CD4-positive, CD25-positive, alpha-beta regulatory T cell (primary cell): ENCODE data around the gene GCN1. TPM values are rescaled to one million over a fixed set of nuclear protein-coding genes. Genes with fewer than 3 reads are reported as not detected.
A peak's percentile ranks its signal among the peaks of the same experiment; 100 is the strongest.

Experiments
- ATAC-seq, 2 donors: fragments of 150-1000 bp; cut with Tn5 transposase; one replicate each; pipeline ENCODE4 v1.10.0; 2021; ENCODE audit warnings: low read depth in 2 of 2, moderate number of reproducible peaks in 2 of 2, moderate library complexity in 1 of 2
- DNase-seq, 3 donors: peaks; one replicate each; pipeline versions ENCODE4 v3.0.0 to v3.0.0-alpha.2; 2012 to 2022; ENCODE audit warnings: mixed read lengths in 1 of 3
- H3K27ac ChIP-seq: one replicate; pipeline ENCODE4 v1.7.0; 2013; ENCODE audit warnings: mild to moderate bottlenecking, low read length; ENCODE audit not compliant: insufficient read depth, poor library complexity, severe bottlenecking
- H3K27me3 ChIP-seq: one replicate; pipeline ENCODE4 v1.7.0; 2013; ENCODE audit warnings: low read length; ENCODE audit not compliant: control insufficient read depth, insufficient read depth
- H3K36me3 ChIP-seq: one replicate; pipeline ENCODE4 v1.7.0; 2013; ENCODE audit warnings: mild to moderate bottlenecking, low read length, moderate library complexity; ENCODE audit not compliant: control insufficient read depth, insufficient read depth
- H3K4me1 ChIP-seq: 2 replicates; pipeline ENCODE4 v1.7.0; 2013; ENCODE audit warnings: mild to moderate bottlenecking, low read length; ENCODE audit not compliant: insufficient read depth, control insufficient read depth, poor library complexity, severe bottlenecking
- H3K4me3 ChIP-seq: one replicate; pipeline ENCODE4 v1.7.0; 2013; ENCODE audit warnings: low read depth, mild to moderate bottlenecking, low read length, moderate library complexity
- H3K9me3 ChIP-seq, 2 experiments: 1 replicate in 1 of 2; 2 replicates in 1 of 2; pipeline ENCODE4 v1.7.0; 2013; ENCODE audit warnings: low read length in 2 of 2, mild to moderate bottlenecking in 1 of 2, moderate library complexity in 1 of 2; ENCODE audit not compliant: control insufficient read depth in 2 of 2
- H3K27ac Mint-ChIP-seq, 3 donors: one replicate each; pipeline ENCODE4 v1.8.0; 2020 to 2022; ENCODE audit warnings: mild to moderate bottlenecking in 3 of 3, mixed read lengths in 3 of 3, moderate library complexity in 2 of 3
- H3K27me3 Mint-ChIP-seq: one replicate; pipeline ENCODE4 v1.8.0; 2022; ENCODE audit warnings: mild to moderate bottlenecking, mixed read lengths
- H3K36me3 Mint-ChIP-seq: one replicate; pipeline ENCODE4 v1.8.0; 2020; ENCODE audit warnings: mixed read lengths
- H3K4me1 Mint-ChIP-seq, 4 donors: one replicate each; pipeline ENCODE4 v1.8.0; 2020 to 2022; ENCODE audit warnings: mixed read lengths in 4 of 4, mild to moderate bottlenecking in 1 of 4
- H3K4me3 Mint-ChIP-seq, 4 donors: one replicate each; pipeline ENCODE4 v1.8.0; 2020 to 2022; ENCODE audit warnings: mild to moderate bottlenecking in 4 of 4, mixed read lengths in 4 of 4, moderate library complexity in 3 of 4
- H3K9me3 Mint-ChIP-seq, 7 donors: one replicate each; pipeline ENCODE4 v1.8.0; 2020 to 2022; ENCODE audit warnings: mixed read lengths in 7 of 7, mild to moderate bottlenecking in 3 of 7, moderate library complexity in 2 of 7
- polyA plus RNA-seq, 4 donors: library from polyadenylated mRNA; unstranded; fragments of 300-500 nt; fragmentation: Illumina TruSeq; gene quantifications; one replicate each; pipeline ENCODE4 v1.2.3, GENCODE V29; 2021
- total RNA-seq: library from RNA; stranded (reverse); gene quantifications from one replicate; pipeline ENCODE4 v1.2.3, GENCODE V29; 2022

GCN1 gene
- total and polyA plus RNA-seq, 5 donors from 2014 or later = 17.0 to 115 (median 22.5) TPM

GRCh38 chr12:120227233-120228040, 32.9 kb upstream of the GCN1 start:
- Histone ChIP-seq H3K4me1 (peaks cover 67% of the 10 kb centered on the region), H3K36me3 (peaks cover 25% of the 10 kb centered on the region), H3K27ac (peak overlapping the region; percentile 41), H3K4me3 (no peak overlapping the region), H3K27me3 (no peaks in the 10 kb centered on the region), H3K9me3 (no peaks in the 10 kb centered on the region)
- no peak for ATAC-seq
- Mint-ChIP-seq H3K36me3 (no peaks in the 10 kb centered on the region), H3K4me1 (peaks cover 15 to 73% (median 36%) of the 10 kb centered on the region in 4 donors), H3K27ac (peak overlapping the region in 1 of 3 donors; percentile 75), H3K27me3 (no peaks in the 10 kb centered on the region), H3K9me3 (no peaks in the 10 kb centered on the region), H3K4me3 (peak overlapping the region in 3 of 4 donors; percentile 15 to 76 (median 50))
- no peak for DNase-seq

- Histone ChIP-seq H3K27me3 (no peaks in the 10 kb centered on the region), H3K27ac (no peak overlapping the region), H3K9me3 (no peaks in the 10 kb centered on the region), H3K4me1 (peaks cover 53% of the 10 kb centered on the region), H3K4me3 (peak overlapping the region; percentile 7), H3K36me3 (peaks cover 39% of the 10 kb centered on the region)
- H3K36me3 Mint-ChIP-seq = no peaks in the 10 kb centered on the region
- peaks cover 7 to 59% (median 22%) of the 10 kb centered on the region in 4 donors for H3K4me1 Mint-ChIP-seq
- peak overlapping the region; percentile 68 to 77 (median 75) for H3K27ac Mint-ChIP-seq
- no peaks in the 10 kb centered on the region for H3K9me3 Mint-ChIP-seq
- no peaks in the 10 kb centered on the region for H3K27me3 Mint-ChIP-seq
- peak in 1 of 2 donors; percentile 12 for ATAC-seq
- H3K4me3 Mint-ChIP-seq = peak overlapping the region in 1 of 4 donors; percentile 61
- peak in 1 of 3 donors; percentile 57 for DNase-seq
These were observed 31.5 kb upstream of the GCN1 start for GRCh38 chr12:120225852-120226640.

DNA sequence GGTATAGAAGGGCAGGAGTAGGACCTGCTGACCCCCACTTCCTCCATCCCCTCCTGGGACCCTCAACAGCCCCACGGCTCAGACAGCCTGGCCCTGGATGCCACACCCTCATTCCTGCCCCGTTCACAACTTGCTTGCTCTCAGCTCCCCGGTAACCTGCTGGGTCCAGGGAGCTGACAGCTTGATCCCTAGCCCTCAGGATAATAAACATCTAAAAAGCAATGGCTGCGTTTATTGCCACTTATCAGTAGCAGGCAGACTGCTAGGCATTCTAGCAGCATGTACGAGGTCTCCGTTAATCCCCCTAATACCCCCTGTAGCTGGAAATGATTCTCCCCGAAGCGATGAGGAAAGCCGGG, 30.7 kb upstream of the GCN1 start:
- H3K36me3 ChIP-seq = peaks cover 48% of the 10 kb centered on the region
- no peaks in the 10 kb centered on the region for H3K9me3 Mint-ChIP-seq
- peaks cover 7% of the 10 kb centered on the region for H3K36me3 Mint-ChIP-seq
- H3K4me1 ChIP-seq = peaks cover 44% of the 10 kb centered on the region
- ATAC-seq (no peak), DNase-seq (no peak)
- no peak overlapping the region for H3K27ac ChIP-seq
- peaks cover 6 to 51% (median 18%) of the 10 kb centered on the region in 4 donors for H3K4me1 Mint-ChIP-seq
- no peaks in the 10 kb centered on the region for H3K27me3 ChIP-seq
- no peak overlapping the region for H3K4me3 ChIP-seq
- peak overlapping the region in 2 of 3 donors; percentile 68 to 91 for H3K27ac Mint-ChIP-seq
- no peaks in the 10 kb centered on the region for H3K27me3 Mint-ChIP-seq
- no peaks in the 10 kb centered on the region for H3K9me3 ChIP-seq
- peak overlapping the region in 2 of 4 donors; percentile 61 to 83 for H3K4me3 Mint-ChIP-seq

DNA sequence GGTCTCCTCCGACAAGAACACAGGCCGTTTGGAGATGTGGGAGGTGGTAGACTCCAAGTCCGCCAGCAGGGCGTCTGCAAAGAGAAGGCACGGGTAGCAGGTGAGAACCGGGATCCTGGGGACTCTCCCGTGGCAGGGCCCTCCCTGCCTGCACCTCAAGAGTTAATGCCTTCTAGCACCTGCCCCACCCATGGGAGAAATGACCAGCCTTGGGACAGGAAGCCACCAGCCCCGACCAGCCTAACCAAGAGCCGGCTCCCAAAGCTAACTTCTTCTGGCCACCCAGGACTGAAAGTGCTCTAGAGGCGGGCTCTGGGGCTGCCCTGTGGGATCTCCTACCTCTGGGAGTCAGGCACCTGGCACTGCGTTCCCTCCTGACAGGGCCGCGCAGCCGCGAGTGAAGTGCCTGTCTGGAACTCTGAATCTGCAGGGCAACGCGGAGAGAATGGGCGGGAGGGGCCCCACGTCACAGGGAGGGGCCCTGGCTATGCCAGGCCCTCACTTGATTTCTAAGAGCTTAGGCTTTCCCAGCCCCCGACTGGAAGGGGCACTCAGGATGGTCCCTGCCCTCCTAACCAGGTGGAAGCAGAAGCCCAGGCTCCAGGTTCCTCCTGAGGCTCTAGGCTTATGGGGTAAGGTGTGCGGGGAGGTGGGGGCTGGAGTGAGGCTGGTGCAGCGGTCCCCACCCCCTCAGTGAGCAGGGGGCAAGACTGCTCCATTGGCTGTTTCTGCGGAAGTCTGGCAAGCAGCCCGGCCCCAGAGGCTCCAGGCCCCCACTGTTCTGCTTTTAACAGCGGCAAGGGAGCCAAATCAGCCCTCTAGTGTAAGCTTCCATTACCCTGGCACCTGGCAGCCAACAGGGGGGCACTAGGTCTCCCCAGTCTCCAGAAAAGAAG, 30.0 kb upstream of the GCN1 start:
- Histone ChIP-seq H3K27me3 (no peaks in the 10 kb centered on the region), H3K9me3 (no peaks in the 10 kb centered on the region), H3K4me1 (peaks cover 38% of the 10 kb centered on the region), H3K4me3 (no peak overlapping the region), H3K27ac (no peak overlapping the region), H3K36me3 (peaks cover 54% of the 10 kb centered on the region)
- ATAC-seq (no peak), DNase-seq (no peak)
- Mint-ChIP-seq H3K36me3 (peaks cover 7% of the 10 kb centered on the region), H3K27ac (peak overlapping the region in 2 of 3 donors; percentile 43 to 55), H3K4me3 (peak overlapping the region in 1 of 4 donors; percentile 7), H3K4me1 (peaks cover 6 to 45% (median 18%) of the 10 kb centered on the region in 4 donors), H3K9me3 (no peaks in the 10 kb centered on the region), H3K27me3 (no peaks in the 10 kb centered on the region)

DNA sequence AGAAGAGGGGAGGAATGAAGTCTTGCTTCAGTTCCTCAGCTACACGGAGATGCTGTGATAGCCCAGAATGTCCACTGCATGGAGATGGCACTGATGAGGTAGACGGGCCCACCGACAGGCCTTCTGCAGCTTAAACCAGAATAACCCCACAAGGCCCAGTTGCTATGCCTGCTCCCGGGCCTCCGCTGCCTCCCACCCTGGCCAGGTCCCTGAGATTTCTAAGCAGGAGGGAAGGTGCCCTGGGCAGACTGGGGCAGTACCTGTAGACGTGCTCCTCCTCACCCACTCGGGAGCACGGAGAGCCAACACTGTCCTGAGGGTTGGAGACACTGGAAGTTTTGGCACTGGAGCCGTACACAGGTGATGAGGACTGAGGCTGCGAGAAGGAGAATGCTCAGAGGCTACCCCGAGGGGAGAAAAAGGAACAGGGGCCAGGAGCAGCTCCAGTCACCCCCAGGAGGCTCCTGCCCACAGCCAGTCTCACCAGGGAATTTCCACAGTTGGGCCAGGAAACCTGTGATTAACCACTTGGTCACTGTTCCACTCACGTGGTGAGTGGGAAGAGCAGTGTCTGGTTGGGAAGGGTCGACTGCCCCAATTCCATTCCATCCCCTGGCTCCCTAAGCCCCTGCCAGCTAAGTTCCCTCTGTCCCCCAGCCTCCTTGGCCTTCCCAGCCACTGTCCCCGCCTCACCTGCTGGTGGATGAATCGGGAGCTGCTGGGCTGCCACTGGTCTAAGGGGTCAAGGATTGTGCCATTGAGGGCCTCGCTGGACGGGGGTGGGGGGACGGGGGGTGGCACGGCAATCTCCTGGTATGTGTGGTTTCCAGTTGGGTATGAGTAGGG, 29.2 kb upstream of the GCN1 start:
- Mint-ChIP-seq H3K9me3 (no peaks in the 10 kb centered on the region), H3K36me3 (peaks cover 7% of the 10 kb centered on the region), H3K4me3 (no peak overlapping the region), H3K4me1 (peaks cover 6 to 36% (median 17%) of the 10 kb centered on the region in 4 donors), H3K27me3 (no peaks in the 10 kb centered on the region), H3K27ac (no peak overlapping the region)
- H3K9me3 ChIP-seq = no peaks in the 10 kb centered on the region
- H3K4me1 ChIP-seq = peaks cover 29% of the 10 kb centered on the region
- DNase-seq (no peak), ATAC-seq (no peak)
- H3K4me3 ChIP-seq = no peak overlapping the region
- H3K27ac ChIP-seq = no peak overlapping the region
- H3K27me3 ChIP-seq = no peaks in the 10 kb centered on the region
- peaks cover 63% of the 10 kb centered on the region for H3K36me3 ChIP-seq

GRCh38 chr12:120222288-120222832, 27.8 kb upstream of the GCN1 start:
- no peaks in the 10 kb centered on the region for H3K9me3 ChIP-seq
- H3K27ac Mint-ChIP-seq = no peak overlapping the region
- no peaks in the 10 kb centered on the region for H3K27me3 Mint-ChIP-seq
- peaks cover 71% of the 10 kb centered on the region for H3K36me3 ChIP-seq
- H3K36me3 Mint-ChIP-seq = peaks cover 7% of the 10 kb centered on the region
- H3K9me3 Mint-ChIP-seq = no peaks in the 10 kb centered on the region
- H3K4me3 ChIP-seq = no peak overlapping the region
- H3K4me1 ChIP-seq = peaks cover 20% of the 10 kb centered on the region
- peaks cover 0 to 23% (median 12%) of the 10 kb centered on the region in 4 donors for H3K4me1 Mint-ChIP-seq
- ATAC-seq (no peak), DNase-seq (no peak)
- H3K27ac ChIP-seq = no peak overlapping the region
- no peaks in the 10 kb centered on the region for H3K27me3 ChIP-seq
- peak overlapping the region in 1 of 4 donors; percentile 63 for H3K4me3 Mint-ChIP-seq
